Hepatic stellate cell (primary cell): ENCODE measurements around the gene ABCA10.
A peak's percentile ranks its signal among the peaks of the same experiment; 100 is the strongest.
"Not testable (repeated sequence)": the region's sequence is repeated elsewhere in the genome, so short reads cannot be mapped to it uniquely, and the experiment has no call there.

ENCODE experiments used
- DNase-seq: peaks from one replicate; pipeline ENCODE4 v3.0.0; 2011; ENCODE audit warnings: low spot score

The ABCA10 gene, protein sequence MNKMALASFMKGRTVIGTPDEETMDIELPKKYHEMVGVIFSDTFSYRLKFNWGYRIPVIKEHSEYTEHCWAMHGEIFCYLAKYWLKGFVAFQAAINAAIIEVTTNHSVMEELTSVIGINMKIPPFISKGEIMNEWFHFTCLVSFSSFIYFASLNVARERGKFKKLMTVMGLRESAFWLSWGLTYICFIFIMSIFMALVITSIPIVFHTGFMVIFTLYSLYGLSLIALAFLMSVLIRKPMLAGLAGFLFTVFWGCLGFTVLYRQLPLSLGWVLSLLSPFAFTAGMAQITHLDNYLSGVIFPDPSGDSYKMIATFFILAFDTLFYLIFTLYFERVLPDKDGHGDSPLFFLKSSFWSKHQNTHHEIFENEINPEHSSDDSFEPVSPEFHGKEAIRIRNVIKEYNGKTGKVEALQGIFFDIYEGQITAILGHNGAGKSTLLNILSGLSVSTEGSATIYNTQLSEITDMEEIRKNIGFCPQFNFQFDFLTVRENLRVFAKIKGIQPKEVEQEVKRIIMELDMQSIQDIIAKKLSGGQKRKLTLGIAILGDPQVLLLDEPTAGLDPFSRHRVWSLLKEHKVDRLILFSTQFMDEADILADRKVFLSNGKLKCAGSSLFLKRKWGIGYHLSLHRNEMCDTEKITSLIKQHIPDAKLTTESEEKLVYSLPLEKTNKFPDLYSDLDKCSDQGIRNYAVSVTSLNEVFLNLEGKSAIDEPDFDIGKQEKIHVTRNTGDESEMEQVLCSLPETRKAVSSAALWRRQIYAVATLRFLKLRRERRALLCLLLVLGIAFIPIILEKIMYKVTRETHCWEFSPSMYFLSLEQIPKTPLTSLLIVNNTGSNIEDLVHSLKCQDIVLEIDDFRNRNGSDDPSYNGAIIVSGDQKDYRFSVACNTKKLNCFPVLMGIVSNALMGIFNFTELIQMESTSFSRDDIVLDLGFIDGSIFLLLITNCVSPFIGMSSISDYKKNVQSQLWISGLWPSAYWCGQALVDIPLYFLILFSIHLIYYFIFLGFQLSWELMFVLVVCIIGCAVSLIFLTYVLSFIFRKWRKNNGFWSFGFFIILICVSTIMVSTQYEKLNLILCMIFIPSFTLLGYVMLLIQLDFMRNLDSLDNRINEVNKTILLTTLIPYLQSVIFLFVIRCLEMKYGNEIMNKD (N-terminal part only)

GRCh38 chr17:69228576-69228975, at the start of gene ABCA10:
Gene ABCA10, minus strand, starts transcription at chr17:69228824. Its CDS starts 3,466 bp downstream, at chr17:69225358.
- no peak for DNase-seq

DNA sequence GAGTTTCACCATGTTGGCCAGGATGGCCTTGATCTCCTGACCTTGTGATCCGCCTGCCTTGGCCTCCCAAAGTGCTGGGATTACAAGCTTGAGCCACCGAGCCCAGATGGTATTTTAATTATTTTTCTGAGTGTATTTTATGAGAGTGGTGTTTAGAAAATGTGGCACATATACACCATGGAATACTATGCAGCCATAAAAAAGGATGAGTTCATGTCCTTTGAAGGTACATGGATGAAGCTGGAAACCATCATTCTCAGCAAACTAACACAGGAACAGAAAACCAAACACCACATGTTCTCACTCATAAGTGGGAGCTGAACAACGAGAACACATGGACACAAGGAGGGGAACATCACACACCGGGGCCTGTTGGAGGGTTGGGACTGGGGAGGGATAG, 47.7 kb upstream of the ABCA10 start:
- not testable (repeated sequence) for DNase-seq

DNA sequence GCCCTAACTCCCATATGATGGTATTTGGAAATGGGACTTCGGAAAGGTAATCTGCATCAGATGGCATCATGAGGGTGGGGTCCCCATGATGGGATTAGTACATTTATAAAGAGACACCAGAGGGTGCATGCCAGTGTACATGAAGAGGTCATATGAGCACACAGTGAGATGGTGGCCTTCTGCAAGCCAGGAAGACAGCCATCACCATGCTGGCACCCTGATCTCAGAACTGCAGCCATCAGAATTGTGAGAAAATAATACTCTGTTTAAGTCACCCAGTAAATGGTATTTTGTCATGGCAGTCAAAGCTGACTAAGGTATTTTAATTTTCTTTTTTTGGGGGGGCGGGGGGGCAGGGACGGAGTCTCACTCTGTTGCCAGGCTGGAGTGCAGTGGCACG, 47.1 kb upstream of the ABCA10 start:
- DNase-seq, result no peak

DNA sequence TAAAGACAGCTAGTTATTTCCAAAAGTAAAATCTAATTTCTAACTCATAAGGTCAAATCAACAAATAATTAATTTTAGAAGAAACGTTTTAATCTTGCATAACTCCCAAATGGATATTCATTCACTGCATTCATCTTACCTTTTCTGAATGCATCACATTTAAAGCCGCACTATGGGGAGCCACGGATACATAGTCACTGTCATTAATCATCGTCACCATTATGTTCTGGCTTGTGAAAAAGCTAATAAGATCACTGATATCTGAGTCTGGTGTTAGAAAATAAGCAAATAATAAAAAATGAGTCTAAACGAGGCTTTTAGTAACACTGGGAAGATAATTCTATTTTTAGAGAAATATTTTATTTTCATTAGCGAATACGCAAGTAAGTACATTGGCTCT, 42.4 kb upstream of the ABCA10 start:
- no peak for DNase-seq

DNA sequence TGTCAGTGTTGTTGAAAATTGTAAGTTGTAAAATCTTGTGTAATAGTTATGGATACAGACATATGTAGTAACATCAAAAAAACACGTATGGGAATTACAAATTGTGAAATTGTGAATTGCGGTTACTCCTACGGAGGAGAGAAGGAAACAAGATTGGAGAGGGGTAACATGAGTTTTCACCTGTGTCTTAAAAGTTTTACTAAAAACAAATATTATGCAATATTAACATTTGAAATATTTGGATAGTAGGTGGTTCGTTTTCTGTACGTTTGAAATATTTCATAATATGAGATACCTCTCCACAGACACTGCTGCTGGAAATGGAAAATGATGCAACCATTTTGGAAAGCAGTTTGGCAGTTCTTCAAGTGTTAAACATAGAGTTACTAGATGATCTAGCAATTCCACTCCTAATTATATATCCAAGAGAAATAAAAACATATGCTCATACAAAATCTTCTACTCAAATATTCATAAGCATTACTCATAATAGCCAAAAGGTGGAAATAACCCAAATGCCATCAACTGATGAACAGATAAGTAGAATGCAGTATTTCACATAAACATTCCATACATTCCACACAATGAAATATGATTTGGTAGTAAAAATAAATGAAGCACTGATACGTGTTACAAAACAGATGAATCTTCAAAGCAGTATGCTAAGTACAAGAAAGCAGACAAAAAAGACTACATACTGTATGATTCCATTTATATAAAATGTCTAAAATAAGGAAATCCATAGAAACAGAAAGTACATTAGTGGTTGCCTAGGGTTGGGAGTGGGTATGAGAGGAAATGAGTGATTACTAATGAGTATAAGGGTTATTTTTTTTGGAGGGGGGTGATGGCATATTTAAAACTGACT, 40.7 kb upstream of the ABCA10 start:
- DNase-seq, result no peak

- no peak for DNase-seq
Observed at GRCh38 chr17:69268543-69269014, 40.0 kb upstream of the ABCA10 start.

- DNase-seq, result no peak
Observed at GRCh38 chr17:69267219-69267618, 38.6 kb upstream of the ABCA10 start.

DNA sequence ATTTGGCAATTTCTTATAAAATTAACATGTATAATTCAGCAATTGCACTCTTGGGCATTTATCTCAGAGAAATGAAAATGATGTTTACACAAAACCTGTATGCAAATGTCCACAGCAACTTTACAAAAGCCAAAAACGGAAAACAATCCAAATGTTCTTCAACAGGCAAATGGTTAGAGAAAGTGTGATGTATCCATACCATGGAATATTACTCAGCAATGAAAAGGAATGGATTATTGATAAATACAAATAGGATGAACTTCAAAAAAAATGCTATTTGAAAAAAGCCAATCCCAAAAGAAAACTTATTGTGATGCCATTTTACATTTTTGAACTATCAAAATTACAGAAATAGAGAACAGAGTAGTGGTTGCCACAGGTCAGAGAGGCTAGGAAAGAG, 37.2 kb upstream of the ABCA10 start:
- no peak for DNase-seq

DNA sequence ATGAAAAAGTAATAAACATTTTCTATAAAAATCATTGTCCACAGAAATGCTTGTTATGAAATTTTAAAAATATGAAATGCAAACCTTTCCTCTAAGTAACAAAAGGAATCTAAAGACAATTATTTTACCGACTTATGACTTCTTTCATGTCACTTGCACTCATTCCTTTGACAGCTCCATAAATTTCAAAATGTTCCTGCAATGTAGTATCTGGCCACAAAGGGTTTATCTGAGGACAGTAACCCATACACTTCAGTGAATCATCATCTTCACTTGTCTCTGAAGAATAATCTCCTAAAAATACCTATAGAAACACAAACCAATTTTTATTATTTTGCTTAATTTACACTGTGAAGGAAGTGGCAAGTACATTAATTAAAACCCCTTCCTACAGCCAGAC, 25.6 kb upstream of the ABCA10 start:
- DNase-seq, result no peak

GRCh38 chr17:69250641-69251040, 22.0 kb upstream of the ABCA10 start:
- peak; percentile 19 for DNase-seq

GRCh38 chr17:69246726-69247375, 18.2 kb upstream of the ABCA10 start:
- no peak for DNase-seq

- DNase-seq, result no peak
Observed at GRCh38 chr17:69246202-69246601, 17.6 kb upstream of the ABCA10 start.

DNA sequence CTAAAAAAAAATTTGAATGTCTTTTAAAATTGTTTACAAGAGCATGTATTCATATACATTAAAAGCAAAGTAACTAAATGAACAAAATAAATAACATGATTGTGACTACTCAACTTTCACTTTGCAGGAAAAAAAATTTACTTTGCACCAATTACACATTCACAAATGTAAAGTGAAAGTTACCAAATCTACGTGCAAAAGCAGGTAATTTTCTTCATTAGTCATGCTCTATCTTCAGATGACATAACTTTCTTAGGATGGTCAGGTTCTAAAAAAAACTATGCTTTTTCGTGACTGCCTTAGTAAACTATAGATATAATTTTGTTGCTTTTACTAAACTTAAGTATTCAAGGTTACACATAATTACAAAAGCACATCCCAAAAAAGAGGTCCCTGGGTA, 17.0 kb upstream of the ABCA10 start:
- DNase-seq, result no peak

GRCh38 chr17:69239611-69240600, 11.3 kb upstream of the ABCA10 start:
- DNase-seq, result no peak

DNA sequence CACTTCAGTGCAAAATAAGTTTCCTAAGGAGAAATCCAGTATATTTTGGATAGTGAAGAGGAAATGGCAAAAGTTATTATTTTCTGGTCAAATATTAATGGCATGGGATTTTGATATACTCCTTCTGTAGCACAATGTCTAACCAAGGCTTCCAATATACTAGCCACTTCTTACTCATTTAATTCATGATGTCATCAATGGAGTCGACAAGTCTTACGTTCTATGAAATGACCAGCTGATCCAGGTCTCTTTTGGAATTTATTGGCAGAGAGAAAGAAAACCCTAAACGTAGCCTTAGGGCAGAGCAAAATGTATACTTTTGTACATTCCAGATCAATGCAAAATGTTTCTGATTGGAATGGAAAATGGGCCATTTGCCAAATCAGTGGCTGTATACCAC, 8.3 kb upstream of the ABCA10 start:
- no peak for DNase-seq

DNA sequence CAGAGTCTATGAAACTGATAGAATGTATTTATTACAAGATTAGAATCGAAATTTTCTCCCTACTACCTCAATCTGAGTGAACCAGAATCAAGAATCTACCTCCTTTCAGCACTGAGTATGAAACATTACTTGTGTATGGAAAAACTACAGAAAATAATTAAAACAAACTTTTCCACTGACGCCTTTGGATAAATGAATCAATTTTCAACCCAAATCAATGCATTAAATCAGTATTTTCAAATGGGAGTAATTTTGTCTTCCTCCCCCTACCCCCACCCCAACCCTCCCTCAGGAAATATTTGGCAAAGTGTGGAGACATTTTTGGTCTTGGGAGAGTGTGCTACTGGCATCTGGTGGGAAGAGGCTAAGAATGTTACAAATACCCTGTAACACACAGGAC, 7.8 kb upstream of the ABCA10 start:
- no peak for DNase-seq

DNA sequence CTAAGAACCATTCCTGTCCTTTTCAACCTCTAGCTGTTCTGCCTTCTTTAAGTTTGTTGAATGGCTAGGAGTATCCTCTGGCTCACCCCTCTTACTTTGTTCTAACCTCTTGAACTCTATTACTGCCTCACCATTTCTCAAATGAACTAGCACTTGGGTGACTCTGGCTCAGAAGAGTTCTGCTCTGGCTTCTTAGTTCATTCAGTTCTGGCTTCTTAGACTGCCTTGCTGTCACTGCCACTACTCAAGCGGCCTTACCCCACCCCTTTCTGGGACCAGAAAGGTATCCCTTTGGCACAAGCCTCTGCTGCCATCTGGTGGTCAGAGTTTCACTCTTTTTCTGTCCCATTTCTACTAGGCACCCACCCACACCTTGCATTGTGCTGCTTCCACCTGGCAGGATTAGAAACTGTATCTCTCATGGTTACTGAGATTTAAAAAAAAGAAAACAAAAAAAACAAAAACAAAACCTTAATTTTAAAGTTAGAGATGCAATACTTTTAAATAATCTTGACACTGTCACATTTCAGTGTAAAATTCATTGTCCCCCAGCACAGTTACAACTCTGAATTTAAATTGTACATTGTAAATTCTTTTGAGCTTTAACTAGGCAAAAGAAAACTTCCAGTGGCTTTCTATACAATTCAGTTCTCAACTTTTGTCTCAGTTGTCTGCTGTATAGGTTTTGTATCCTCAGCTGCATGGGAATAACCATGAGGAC, 6.9 kb upstream of the ABCA10 start:
- peak; percentile 50 for DNase-seq

DNA sequence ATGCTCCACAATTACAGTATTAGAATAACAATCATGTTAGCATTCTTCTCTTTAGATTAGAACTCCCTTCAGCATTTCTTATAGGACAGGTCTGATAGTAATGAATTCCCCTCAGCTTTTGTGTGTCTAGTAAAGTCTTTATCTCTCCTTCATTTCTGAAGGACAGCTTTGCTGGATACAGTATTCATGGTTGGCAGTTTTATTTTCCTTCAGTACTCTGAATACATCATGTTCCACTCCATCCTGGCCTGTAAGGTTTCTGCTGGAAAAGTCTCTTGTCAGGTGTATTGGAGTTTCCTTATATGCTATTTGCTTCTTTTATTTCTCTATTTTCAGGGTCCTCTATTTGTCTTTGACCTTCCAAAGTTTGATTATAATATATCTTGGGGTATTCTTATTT, 4.0 kb upstream of the ABCA10 start:
- DNase-seq, result no peak

DNA sequence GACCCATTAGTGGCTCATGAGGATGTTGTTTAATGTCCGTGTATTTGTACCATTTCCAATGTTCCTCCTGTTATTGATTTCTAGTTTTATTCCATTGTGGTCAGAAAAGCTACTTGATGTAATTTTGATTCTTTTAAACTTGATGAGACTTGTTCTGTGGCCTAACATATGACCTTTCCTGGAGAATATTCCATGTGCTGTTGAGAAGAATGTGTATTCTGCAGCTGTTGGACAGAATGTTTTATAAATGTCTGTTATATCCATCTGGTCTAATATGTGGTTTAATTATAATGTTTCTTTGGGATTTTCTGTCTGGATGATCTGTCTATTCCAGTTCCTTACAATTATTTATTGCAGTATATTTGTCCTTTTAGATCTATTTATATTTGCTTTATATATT, 2.9 kb upstream of the ABCA10 start:
- no peak for DNase-seq
